KMS-11 (cell line): ENCODE measurements around the gene SEMA3A.

Source experiments
- H2AFZ ChIP-seq: fragments of 200-600 bp; sonication (generic); 2 replicates; pipeline ENCODE4 v1.6.1; 2016; ENCODE audit warnings: antibody characterized with exemption, mixed run types, low read depth
- H3K27ac ChIP-seq: fragments of 200-600 bp; sonication (generic); 2 replicates; pipeline ENCODE4 v1.6.1; 2016; ENCODE audit warnings: mild to moderate bottlenecking, mixed run types
- H3K27me3 ChIP-seq: fragments of 200-600 bp; sonication (generic); 2 replicates; pipeline ENCODE4 v1.6.1; 2017; ENCODE audit warnings: mild to moderate bottlenecking, low read depth, mixed run types, moderate library complexity; ENCODE audit not compliant: insufficient read depth
- H3K36me3 ChIP-seq: fragments of 200-600 bp; sonication (generic); 2 replicates; pipeline ENCODE4 v1.6.1; 2017; ENCODE audit warnings: mild to moderate bottlenecking, mixed run types; ENCODE audit not compliant: insufficient read depth
- H3K4me1 ChIP-seq: fragments of 200-600 bp; sonication (generic); 2 replicates; pipeline ENCODE4 v1.6.1; 2016; ENCODE audit warnings: mild to moderate bottlenecking, low read depth, mixed run types; ENCODE audit not compliant: poor library complexity, severe bottlenecking
- H3K4me2 ChIP-seq: fragments of 200-600 bp; sonication (generic); 2 replicates; pipeline ENCODE4 v1.7.0; 2016; ENCODE audit warnings: mild to moderate bottlenecking, mixed run types
- H3K4me3 ChIP-seq: fragments of 200-600 bp; sonication (generic); IDR thresholded peaks from 2 replicates; pipeline ENCODE4 v1.6.1; 2017; ENCODE audit warnings: low read depth, low read length, mixed read lengths; ENCODE audit not compliant: insufficient read depth
- H3K79me2 ChIP-seq: fragments of 200-600 bp; sonication (generic); 2 replicates; pipeline ENCODE4 v1.6.1; 2016; ENCODE audit warnings: low read depth, mixed run types; ENCODE audit not compliant: insufficient read depth
- H3K9ac ChIP-seq: fragments of 200-600 bp; sonication (generic); 2 replicates; pipeline ENCODE4 v1.6.1; 2016; ENCODE audit warnings: mild to moderate bottlenecking, mixed run types
- H4K20me1 ChIP-seq: fragments of 200-600 bp; sonication (generic); 2 replicates; pipeline ENCODE4 v1.6.1; 2016; ENCODE audit warnings: mild to moderate bottlenecking, mixed run types; ENCODE audit not compliant: insufficient read depth
- CTCF ChIP-seq: fragments of 200-600 bp; sonication (generic); conservative IDR thresholded peaks from 2 replicates; pipeline ENCODE4 v1.6.1; 2017; ENCODE audit warnings: low read depth, mild to moderate bottlenecking, antibody characterized with exemption, low read length, moderate library complexity, mixed read lengths

The SEMA3A gene

DNA sequence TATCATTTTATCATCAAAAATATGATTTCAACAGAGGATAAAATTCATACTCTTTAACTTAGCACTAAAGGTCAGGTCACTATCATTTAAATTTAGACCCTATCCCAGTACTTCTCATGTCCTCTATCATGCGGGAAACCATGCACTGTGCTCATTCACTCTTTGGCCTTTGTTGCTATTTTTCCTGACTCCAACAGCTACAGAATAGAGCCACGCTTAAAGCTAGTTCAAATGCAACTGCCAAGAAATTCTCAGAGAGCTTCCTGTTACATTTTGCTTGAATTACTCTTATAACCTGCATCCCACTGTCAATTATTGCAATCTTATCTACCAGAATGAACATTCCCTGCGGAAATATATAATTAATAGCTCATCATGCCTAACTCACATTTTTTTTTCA lies 58.3 kb downstream of the SEMA3A start:
- no peak overlapping the region for H3K27ac ChIP-seq

GRCh38 chr7:84134169-84134568 lies 60.4 kb downstream of the SEMA3A start:
- no peaks in the 10 kb centered on the region for H3K36me3 ChIP-seq
- no peak overlapping the region for H3K9ac ChIP-seq
- H4K20me1 ChIP-seq: no peaks in the 10 kb centered on the region
- H3K79me2 ChIP-seq: no peaks in the 10 kb centered on the region
- H3K4me2 ChIP-seq: no peak overlapping the region
- TF ChIP-seq CTCF: no peak
- no peak overlapping the region for H3K4me3 ChIP-seq
- H3K27me3 ChIP-seq: no peaks in the 10 kb centered on the region
- no peak overlapping the region for H2AFZ ChIP-seq
- no peaks in the 10 kb centered on the region for H3K4me1 ChIP-seq
- H3K27ac ChIP-seq: no peak overlapping the region

More for the DNA sequence above, 58.3 kb downstream of the SEMA3A start:
- no peaks in the 10 kb centered on the region for H3K36me3 ChIP-seq
- no peak for TF ChIP-seq CTCF
- H2AFZ ChIP-seq: no peak overlapping the region
- H3K79me2 ChIP-seq: no peaks in the 10 kb centered on the region
- no peak overlapping the region for H3K9ac ChIP-seq
- no peaks in the 10 kb centered on the region for H3K4me1 ChIP-seq
- H3K27me3 ChIP-seq: no peaks in the 10 kb centered on the region
- no peaks in the 10 kb centered on the region for H4K20me1 ChIP-seq
- H3K4me2 ChIP-seq: no peak overlapping the region
- H3K4me3 ChIP-seq: no peak overlapping the region

- H3K36me3 ChIP-seq: no peaks in the 10 kb centered on the region
- peaks cover 12% of the 10 kb centered on the region for H3K4me1 ChIP-seq
- H3K9ac ChIP-seq: no peak overlapping the region
- no peak overlapping the region for H3K4me2 ChIP-seq
- no peaks in the 10 kb centered on the region for H3K79me2 ChIP-seq
- no peak overlapping the region for H3K27ac ChIP-seq
- no peak overlapping the region for H2AFZ ChIP-seq
- no peaks in the 10 kb centered on the region for H4K20me1 ChIP-seq
- TF ChIP-seq CTCF: no peak
- H3K27me3 ChIP-seq: no peaks in the 10 kb centered on the region
- no peak overlapping the region for H3K4me3 ChIP-seq
Measured at GRCh38 chr7:84125654-84126053, 68.9 kb downstream of the SEMA3A start.

- Histone ChIP-seq H2AFZ (no peak overlapping the region; the same call in 1 of the 2 replicates), H4K20me1 (no peaks in the 10 kb centered on the region), H3K4me1 (peaks cover 12% of the 10 kb centered on the region), H3K79me2 (no peaks in the 10 kb centered on the region), H3K4me2 (peak overlapping the region; percentile 43), H3K27me3 (no peaks in the 10 kb centered on the region), H3K27ac (peak overlapping the region; percentile 11; the same call in 1 of the 2 replicates), H3K4me3 (no peak overlapping the region), H3K36me3 (no peaks in the 10 kb centered on the region), H3K9ac (no peak overlapping the region)
- no peak for TF ChIP-seq CTCF
Measured at GRCh38 chr7:84123965-84124547, 70.5 kb downstream of the SEMA3A start.
